Spleen (tissue), 7 donors: Measurements from ENCODE around the gene GPR89A.

Source experiments
- CTCF ChIP-seq, 11 experiments: fragments of 200-600 bp in 7 of 11; fragments of 450-650 bp in 4 of 11; sonication (generic) in 4 of 11; IDR thresholded peaks in 8 of 11; conservative IDR thresholded peaks in 3 of 11; 1 replicate in 7 of 11; 2 replicates in 4 of 11; pipeline versions ENCODE4 v1.4.0 to v1.8.0; 2016 to 2021; ENCODE audit warnings: antibody characterized with exemption in 11 of 11, inconsistent platforms in 4 of 11, mild to moderate bottlenecking in 1 of 11
- POLR2A ChIP-seq, 3 donors: fragments of 450-650 bp; IDR thresholded peaks; one replicate each; pipeline ENCODE4 v1.5.1; 2017; ENCODE audit warnings: antibody characterized with exemption in 3 of 3, mild to moderate bottlenecking in 1 of 3
- POLR2AphosphoS5 ChIP-seq, 3 donors: sonication (generic); formaldehyde crosslinking; IDR thresholded peaks; one replicate each; pipeline ENCODE4 v1.5.1; 2017; ENCODE audit warnings: antibody characterized with exemption in 3 of 3
- donor health status: DM: no; HTN: no; CAD: no; lungs with moderate emphysema.
- donor health status: DM: no; HTN: no; CAD: no.
- donor health status: DM: no; HTN: no; CAD: no.

GRCh38 chr1:145688924-145689323 is 81.1 kb downstream of the GPR89A start:
- TF ChIP-seq POLR2A (IDR thresholded peaks at IDR 0.05) (no peak), CTCF (IDR thresholded peaks at IDR 0.05 in 8 of 11, conservative IDR thresholded peaks at IDR 0.05 in 3 of 11) (no peak), POLR2AphosphoS5 (IDR thresholded peaks at IDR 0.05) (no peak)
